Suprapubic skin (tissue), 4 donors: ENCODE measurements around the gene SUPT20HL1.

ENCODE experiments used
- EP300 ChIP-seq: sonication (generic); formaldehyde crosslinking; IDR thresholded peaks from one replicate; pipeline ENCODE4 v1.6.1; 2017; ENCODE audit warnings: antibody characterized with exemption
- POLR2AphosphoS5 ChIP-seq, 3 donors: sonication (generic); formaldehyde crosslinking; IDR thresholded peaks; one replicate each; pipeline ENCODE4 v1.6.1; 2017; ENCODE audit warnings: antibody characterized with exemption in 3 of 3
- TF ChIP-seq, protein P1 (sequence below), 2 donors: fragments of 200-600 bp in 1 of 2; fragments of 450-650 bp in 1 of 2; sonication (generic) in 1 of 2; IDR thresholded peaks; one replicate each; pipeline ENCODE4 v1.5.1; 2016 to 2019; ENCODE audit warnings: antibody characterized with exemption in 2 of 2, mild to moderate bottlenecking in 1 of 2, moderate library complexity in 1 of 2

DNA sequence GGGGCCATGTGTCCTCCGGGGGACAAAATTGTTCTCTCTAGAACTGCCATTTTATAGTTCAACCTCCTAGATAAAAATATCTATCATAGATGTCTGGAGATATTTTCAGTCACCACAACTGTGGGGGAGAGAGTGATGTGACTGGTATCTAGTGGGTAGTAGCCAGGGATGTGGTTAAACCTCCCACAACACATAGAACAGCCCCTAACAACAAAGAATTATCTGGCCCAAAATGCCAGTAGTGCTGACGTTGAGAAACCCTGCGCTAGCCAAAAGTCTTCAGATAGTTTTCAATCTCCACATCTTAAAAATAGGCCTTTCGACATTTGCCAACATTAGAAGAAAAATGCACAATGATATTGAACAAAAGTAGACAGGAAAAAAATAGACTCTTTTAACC, 27.6 kb upstream of the SUPT20HL1 start:
- TF ChIP-seq, protein P1, sequence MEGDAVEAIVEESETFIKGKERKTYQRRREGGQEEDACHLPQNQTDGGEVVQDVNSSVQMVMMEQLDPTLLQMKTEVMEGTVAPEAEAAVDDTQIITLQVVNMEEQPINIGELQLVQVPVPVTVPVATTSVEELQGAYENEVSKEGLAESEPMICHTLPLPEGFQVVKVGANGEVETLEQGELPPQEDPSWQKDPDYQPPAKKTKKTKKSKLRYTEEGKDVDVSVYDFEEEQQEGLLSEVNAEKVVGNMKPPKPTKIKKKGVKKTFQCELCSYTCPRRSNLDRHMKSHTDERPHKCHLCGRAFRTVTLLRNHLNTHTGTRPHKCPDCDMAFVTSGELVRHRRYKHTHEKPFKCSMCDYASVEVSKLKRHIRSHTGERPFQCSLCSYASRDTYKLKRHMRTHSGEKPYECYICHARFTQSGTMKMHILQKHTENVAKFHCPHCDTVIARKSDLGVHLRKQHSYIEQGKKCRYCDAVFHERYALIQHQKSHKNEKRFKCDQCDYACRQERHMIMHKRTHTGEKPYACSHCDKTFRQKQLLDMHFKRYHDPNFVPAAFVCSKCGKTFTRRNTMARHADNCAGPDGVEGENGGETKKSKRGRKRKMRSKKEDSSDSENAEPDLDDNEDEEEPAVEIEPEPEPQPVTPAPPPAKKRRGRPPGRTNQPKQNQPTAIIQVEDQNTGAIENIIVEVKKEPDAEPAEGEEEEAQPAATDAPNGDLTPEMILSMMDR (IDR thresholded peaks at IDR 0.05), result no peak
- TF ChIP-seq POLR2AphosphoS5 (IDR thresholded peaks at IDR 0.05), result no peak
- TF ChIP-seq EP300, result no peak
